ENCODE measurements around the gene DAPL1. TPM values are rescaled to one million over a fixed set of nuclear protein-coding genes. Genes with fewer than 3 reads are reported as not detected.

DAPL1 gene
- total RNA-seq, 1 experiment from 2014 or later = not detected

- Histone ChIP-seq H4K20me1 (ENCODE audit: insufficient read depth) (no peaks in the 10 kb centered on the region), H3K4me1 (replicated peaks; ENCODE audit: insufficient read depth) (no peaks in the 10 kb centered on the region), H3K27ac (no peak overlapping the region), H3K9me3 (ENCODE audit: insufficient read depth, low read depth) (no peaks in the 10 kb centered on the region), H3F3A (ENCODE audit: insufficient read depth, low read depth) (no peaks in the 10 kb centered on the region), H3K79me2 (ENCODE audit: low read depth) (no peaks in the 10 kb centered on the region), H3K4me3 (no peak overlapping the region), H2AFZ (no peak overlapping the region), H3K36me3 (ENCODE audit: low read depth) (no peaks in the 10 kb centered on the region), H3K4me2 (no peak overlapping the region), H3K27me3 (ENCODE audit: insufficient read depth, low read depth) (no peaks in the 10 kb centered on the region), H3K9me2 (ENCODE audit: insufficient read depth) (no peaks in the 10 kb centered on the region)
- CTCF ChIA-PET = interaction anchor here (0.9 to 1.3 kb wide), 3 partner anchors 30 to 729 kb away, joined by 3 to 4 read pairs (median 3); no protein-coding TSS in a partner anchor
- peak; percentile 88 for TF ChIP-seq CTCF (conservative IDR thresholded peaks at IDR 0.05)
- no peak for TF ChIP-seq EZH2 (IDR thresholded peaks at IDR 0.05; ENCODE audit: low read depth)
- intact Hi-C loops (cut with micrococcal nuclease; ENCODE audit: unreplicated experiment) = loop anchor here (2.0 to 5.0 kb wide), 4 partner anchors 87 to 1262 kb away; no protein-coding TSS in a partner anchor
- peak in 1 of 2 experiments; percentile 20 for DNase-seq
- POLR2A ChIA-PET (ENCODE audit: unreplicated experiment) = interaction anchor here (0.7 kb wide), 1 partner anchor 365 kb away, joined by 3 read pairs; no protein-coding TSS in a partner anchor
- BruUV-seq (replicated peaks) = no TSS peak
Measured at GRCh38 chr2:158753641-158754611, 41.2 kb upstream of the DAPL1 start.

- no peaks in the 10 kb centered on the region for H3K27me3 ChIP-seq (ENCODE audit: insufficient read depth, low read depth)
- no peak overlapping the region for H3K27ac ChIP-seq
- TF ChIP-seq EZH2 (IDR thresholded peaks at IDR 0.05; ENCODE audit: low read depth) = no peak
- no peak for TF ChIP-seq CTCF (conservative IDR thresholded peaks at IDR 0.05)
- CTCF ChIA-PET = interaction anchor here (1.3 kb wide), 1 partner anchor 576 kb away, joined by 3 read pairs; no protein-coding TSS in a partner anchor
- no peaks in the 10 kb centered on the region for H4K20me1 ChIP-seq (ENCODE audit: insufficient read depth)
- POLR2A ChIA-PET (ENCODE audit: unreplicated experiment) = no interaction called here
- no peaks in the 10 kb centered on the region for H3F3A ChIP-seq (ENCODE audit: insufficient read depth, low read depth)
- H3K4me3 ChIP-seq = no peak overlapping the region
- no peaks in the 10 kb centered on the region for H3K9me2 ChIP-seq (ENCODE audit: insufficient read depth)
- H3K36me3 ChIP-seq (ENCODE audit: low read depth) = no peaks in the 10 kb centered on the region
- H2AFZ ChIP-seq = no peak overlapping the region
- H3K9me3 ChIP-seq (ENCODE audit: insufficient read depth, low read depth) = no peaks in the 10 kb centered on the region
- H3K4me2 ChIP-seq = no peak overlapping the region
- intact Hi-C loops (cut with micrococcal nuclease; ENCODE audit: unreplicated experiment) = loop anchor here (2.0 kb wide), 1 partner anchor 721 kb away; no protein-coding TSS in a partner anchor
- no peaks in the 10 kb centered on the region for H3K79me2 ChIP-seq (ENCODE audit: low read depth)
- H3K4me1 ChIP-seq (replicated peaks; ENCODE audit: insufficient read depth) = no peaks in the 10 kb centered on the region
- no TSS peak for BruUV-seq (replicated peaks)
- no peak for DNase-seq
Measured at GRCh38 chr2:158755310-158756087, 39.6 kb upstream of the DAPL1 start.

GRCh38 chr2:158756331-158756730, 38.8 kb upstream of the DAPL1 start:
- no peaks in the 10 kb centered on the region for H4K20me1 ChIP-seq (ENCODE audit: insufficient read depth)
- no peak overlapping the region for H2AFZ ChIP-seq
- H3F3A ChIP-seq (ENCODE audit: insufficient read depth, low read depth) = no peaks in the 10 kb centered on the region
- no peaks in the 10 kb centered on the region for H3K9me3 ChIP-seq (ENCODE audit: insufficient read depth, low read depth)
- H3K27me3 ChIP-seq (ENCODE audit: insufficient read depth, low read depth) = no peaks in the 10 kb centered on the region
- TF ChIP-seq EZH2 (IDR thresholded peaks at IDR 0.05; ENCODE audit: low read depth) (no peak), CTCF (conservative IDR thresholded peaks at IDR 0.05) (no peak)
- no peaks in the 10 kb centered on the region for H3K36me3 ChIP-seq (ENCODE audit: low read depth)
- intact Hi-C loops (cut with micrococcal nuclease; ENCODE audit: unreplicated experiment) = no loop called here
- H3K79me2 ChIP-seq (ENCODE audit: low read depth) = no peaks in the 10 kb centered on the region
- H3K4me1 ChIP-seq (replicated peaks; ENCODE audit: insufficient read depth) = no peaks in the 10 kb centered on the region
- DNase-seq = no peak
- no peaks in the 10 kb centered on the region for H3K9me2 ChIP-seq (ENCODE audit: insufficient read depth)
- BruUV-seq (replicated peaks) = no TSS peak
- H3K4me2 ChIP-seq = no peak overlapping the region
- POLR2A ChIA-PET (ENCODE audit: unreplicated experiment) = no interaction called here
- CTCF ChIA-PET = no interaction called here
- H3K27ac ChIP-seq = no peak overlapping the region
- no peak overlapping the region for H3K4me3 ChIP-seq
